WTC11 (cell line): Measurements from ENCODE around the gene SIGLEC15. TPM values are rescaled to one million over a fixed set of nuclear protein-coding genes. Genes with fewer than 3 reads are reported as not detected.

Source experiments
- ATAC-seq: fragments of 200-7000 bp; cut with Tn5 transposase; 2 replicates; pipeline ENCODE4 v1.10.0; 2021; ENCODE audit warnings: mild to moderate bottlenecking, moderate library complexity
- CTCF ChIA-PET: fragments of 300-600 bp; sonication (Branson Sonifier 250); formaldehyde crosslinking; loops from one replicate; lab custom pipeline; 2021; ENCODE audit warnings: antibody characterized with exemption; lab: Charles Lee
- POLR2A ChIA-PET: fragments of 350-600 bp; sonication (Branson Sonifier 250); formaldehyde crosslinking; loops from one replicate; lab custom pipeline; 2021; ENCODE audit warnings: antibody characterized with exemption; lab: Charles Lee
- DNase-seq: peaks from one replicate; pipeline ENCODE4 v3.0.0; 2021; ENCODE audit warnings: low spot score
- H3K27ac Mint-ChIP-seq: 2 replicates; pipeline ENCODE4 v1.8.0; 2021; ENCODE audit warnings: mixed read lengths
- H3K27me3 Mint-ChIP-seq: 2 replicates; pipeline ENCODE4 v1.8.0; 2021; ENCODE audit warnings: low read depth, mild to moderate bottlenecking, moderate library complexity, mixed read lengths
- H3K36me3 Mint-ChIP-seq: 2 replicates; pipeline ENCODE4 v1.8.0; 2021; ENCODE audit warnings: mixed read lengths
- H3K4me1 Mint-ChIP-seq: 2 replicates; pipeline ENCODE4 v1.8.0; 2022; ENCODE audit warnings: mixed read lengths
- H3K4me3 Mint-ChIP-seq: 2 replicates; pipeline ENCODE4 v1.8.0; 2021; ENCODE audit warnings: mild to moderate bottlenecking, moderate library complexity, mixed read lengths
- H3K9me3 Mint-ChIP-seq: 2 replicates; pipeline ENCODE4 v1.8.0; 2021; ENCODE audit warnings: mixed read lengths
- CDX4 ChIP-seq: fragments of 250-450 bp; sonication (Bioruptor Pico); IDR thresholded peaks from 2 replicates; pipeline ENCODE4 v1.9.0; 2021; ENCODE audit warnings: moderate library complexity, mild to moderate bottlenecking, inconsistent platforms, borderline replicate concordance
- CTCF ChIP-seq: fragments of 200-600 bp; IDR thresholded peaks from 2 replicates; pipeline ENCODE4 v1.8.0; 2022; ENCODE audit warnings: antibody characterized with exemption
- EMX1 ChIP-seq: fragments of 250-450 bp; sonication (Bioruptor Pico); IDR thresholded peaks from 2 replicates; pipeline ENCODE4 v1.8.0; 2021; ENCODE audit warnings: mild to moderate bottlenecking
- FOXP1 ChIP-seq: sonication (generic); formaldehyde crosslinking; IDR thresholded peaks from 2 replicates; pipeline ENCODE4 v1.8.0; 2022; ENCODE audit warnings: missing genetic modification reagents, mild to moderate bottlenecking, moderate library complexity, borderline replicate concordance
- GABPB1 ChIP-seq: sonication (generic); formaldehyde crosslinking; IDR thresholded peaks from 2 replicates; pipeline ENCODE4 v1.8.1; 2023; ENCODE audit warnings: mild to moderate bottlenecking, missing genetic modification reagents
- MLX ChIP-seq: sonication (generic); formaldehyde crosslinking; IDR thresholded peaks from 2 replicates; pipeline ENCODE4 v1.8.1; 2023; ENCODE audit warnings: mild to moderate bottlenecking, missing genetic modification reagents, moderate library complexity
- NFYB ChIP-seq: sonication (generic); formaldehyde crosslinking; conservative IDR thresholded peaks from 2 replicates; pipeline ENCODE4 v1.8.0; 2022; ENCODE audit warnings: low read depth, missing genetic modification reagents
- NR3C1 ChIP-seq: sonication (generic); formaldehyde crosslinking; conservative IDR thresholded peaks from 2 replicates; pipeline ENCODE4 v1.8.1; 2023; ENCODE audit warnings: low read depth, mild to moderate bottlenecking, missing genetic modification reagents
- OVOL2 ChIP-seq: fragments of 250-450 bp; sonication (Bioruptor Pico); IDR thresholded peaks from 2 replicates; pipeline ENCODE4 v1.9.0; 2021; ENCODE audit warnings: mild to moderate bottlenecking, borderline replicate concordance
- TEAD4 ChIP-seq: sonication (generic); formaldehyde crosslinking; IDR thresholded peaks from 2 replicates; pipeline ENCODE4 v1.8.0; 2022; ENCODE audit warnings: mild to moderate bottlenecking, missing genetic modification reagents
- USF2 ChIP-seq: sonication (generic); formaldehyde crosslinking; IDR thresholded peaks from 2 replicates; pipeline ENCODE4 v1.8.1; 2023; ENCODE audit warnings: mild to moderate bottlenecking, missing genetic modification reagents, moderate library complexity
- ZNF416 ChIP-seq: fragments of 250-450 bp; sonication (Bioruptor Pico); IDR thresholded peaks from 2 replicates; pipeline ENCODE4 v1.9.0; 2021; ENCODE audit warnings: mild to moderate bottlenecking, inconsistent platforms
- ZNF512 ChIP-seq: sonication (generic); formaldehyde crosslinking; IDR thresholded peaks from 2 replicates; pipeline ENCODE4 v1.8.1; 2022; ENCODE audit warnings: missing genetic modification reagents, borderline replicate concordance
- ZNF671 ChIP-seq: fragments of 250-450 bp; sonication (Bioruptor Pico); IDR thresholded peaks from 2 replicates; pipeline ENCODE4 v1.8.0; 2021; ENCODE audit warnings: mild to moderate bottlenecking
- total RNA-seq: library from RNA; stranded (reverse); gene quantifications from 3 replicates; pipeline ENCODE4 v1.2.3, GENCODE V29; 2021

The SIGLEC15 gene
- total RNA-seq, 1 experiment from 2014 or later: not detected

GRCh38 chr18:45879681-45880655, 54.5 kb downstream of the SIGLEC15 start:
- Mint-ChIP-seq H3K36me3 (peaks cover 25% of the 10 kb centered on the region), H3K4me1 (peaks cover 14% of the 10 kb centered on the region)
- DNase-seq (peak; percentile 83), ATAC-seq (peak; percentile 99)
- CTCF ChIA-PET: interaction anchor here (0.6 to 3.8 kb wide), 55 partner anchors 8 to 314 kb away, joined by 3 to 72 read pairs (median 4); partner anchors contain the start of genes PSTPIP2 and SLC14A1
- POLR2A ChIA-PET: interaction anchor here (0.5 kb wide), 1 partner anchor 979 kb away, joined by 3 read pairs; no protein-coding TSS in a partner anchor
- TF ChIP-seq CTCF (peak; percentile 93), FOXP1 (CRISPR knock-in tag) (no peak)
- TF ChIP-seq, all 79 proteins: peak for 1
- Mint-ChIP-seq H3K27me3 (no peaks in the 10 kb centered on the region), H3K9me3 (peaks cover 7% of the 10 kb centered on the region), H3K4me3 (no peak overlapping the region), H3K27ac (peak overlapping the region; percentile 58)

GRCh38 chr18:45880876-45881558, 55.5 kb downstream of the SIGLEC15 start:
- ChIA-PET CTCF (interaction anchor here (0.9 to 3.8 kb wide), 21 partner anchors 9 to 313 kb away, joined by 3 to 72 read pairs (median 5); partner anchors contain the start of genes PSTPIP2 and SLC14A1), POLR2A (no interaction called here)
- H3K36me3 Mint-ChIP-seq: peaks cover 18% of the 10 kb centered on the region
- no peak overlapping the region for H3K27ac Mint-ChIP-seq
- H3K4me3 Mint-ChIP-seq: no peak overlapping the region
- peaks cover 14% of the 10 kb centered on the region for H3K4me1 Mint-ChIP-seq
- TF ChIP-seq ZNF512 (CRISPR knock-in tag) (no peak), NR3C1 (CRISPR knock-in tag) (no peak), NFYB (CRISPR knock-in tag) (no peak), MLX (CRISPR knock-in tag) (no peak), USF2 (CRISPR knock-in tag) (no peak), ZNF416 (CRISPR knock-in tag) (no peak), ZNF671 (CRISPR knock-in tag) (no peak), EMX1 (no peak), TEAD4 (CRISPR knock-in tag) (no peak)
- H3K9me3 Mint-ChIP-seq: no peaks in the 10 kb centered on the region
- ATAC-seq (no peak), DNase-seq (no peak)
- H3K27me3 Mint-ChIP-seq: no peaks in the 10 kb centered on the region

GRCh38 chr18:45887585-45887984, 62.1 kb downstream of the SIGLEC15 start:
- no peaks in the 10 kb centered on the region for H3K27me3 Mint-ChIP-seq
- TF ChIP-seq GABPB1 (CRISPR knock-in tag) (no peak), OVOL2 (CRISPR knock-in tag) (no peak), CDX4 (CRISPR knock-in tag) (no peak)
- no peak overlapping the region for H3K4me3 Mint-ChIP-seq
- ChIA-PET POLR2A (no interaction called here), CTCF (interaction anchor here (1.3 kb wide), 1 partner anchor 8 kb away, joined by 3 read pairs; no protein-coding TSS in a partner anchor)
- H3K9me3 Mint-ChIP-seq: no peaks in the 10 kb centered on the region
- H3K36me3 Mint-ChIP-seq: peaks cover 10% of the 10 kb centered on the region
- no peaks in the 10 kb centered on the region for H3K4me1 Mint-ChIP-seq
- H3K27ac Mint-ChIP-seq: no peak overlapping the region
- DNase-seq (no peak), ATAC-seq (no peak)
